Activated CD8-positive, alpha-beta T cell treated with anti-CD3 and anti-CD28 coated beads for 36 hours (primary cell): ENCODE measurements around the gene PRSS23. TPM values are rescaled to one million over a fixed set of nuclear protein-coding genes. Genes with fewer than 3 reads are reported as not detected.
"Not testable (repeated sequence)": the region's sequence is repeated elsewhere in the genome, so short reads cannot be mapped to it uniquely, and the experiment has no call there.

ENCODE experiments used
- ATAC-seq: fragments of 200-7000 bp; cut with Tn5 transposase; one replicate; pipeline ENCODE4 v1.10.0; 2021; ENCODE audit warnings: mild to moderate bottlenecking, moderate library complexity
- CTCF ChIA-PET: fragments of 350-600 bp; sonication (Branson Sonifier 250); formaldehyde crosslinking; loops from one replicate; lab custom pipeline; 2021; ENCODE audit warnings: antibody characterized with exemption; lab: Charles Lee
- POLR2A ChIA-PET: fragments of 350-600 bp; sonication (Branson Sonifier 250); formaldehyde crosslinking; loops from one replicate; lab custom pipeline; 2021; ENCODE audit warnings: antibody characterized with exemption; lab: Charles Lee
- DNase-seq: peaks from one replicate; pipeline ENCODE4 v3.0.0-alpha.2; 2020
- H3K27ac Mint-ChIP-seq: one replicate; pipeline ENCODE4 v1.8.0; 2021; ENCODE audit warnings: mild to moderate bottlenecking, mixed read lengths
- H3K27me3 Mint-ChIP-seq: one replicate; pipeline ENCODE4 v1.8.0; 2021; ENCODE audit warnings: mixed read lengths
- H3K36me3 Mint-ChIP-seq: one replicate; pipeline ENCODE4 v1.8.0; 2021; ENCODE audit warnings: low read depth, mixed read lengths
- H3K4me1 Mint-ChIP-seq: one replicate; pipeline ENCODE4 v1.8.0; 2021; ENCODE audit warnings: low read depth, mixed read lengths
- H3K4me3 Mint-ChIP-seq: one replicate; pipeline ENCODE4 v1.8.0; 2021; ENCODE audit warnings: mild to moderate bottlenecking, moderate library complexity, mixed read lengths
- H3K9me3 Mint-ChIP-seq: one replicate; pipeline ENCODE4 v1.8.0; 2021; ENCODE audit warnings: mixed read lengths
- intact Hi-C: fragments of 100-400 bp; cut with micrococcal nuclease; formaldehyde crosslinking; loops from one replicate; pipeline ENCODE4 v1.10.0; 2022
- total RNA-seq, 2 experiments: library from RNA; stranded (reverse); gene quantifications; one replicate each; pipeline ENCODE4 v1.2.3, GENCODE V29; 2021
- TF ChIP-seq, protein P1 (sequence below): fragments of 200-600 bp; IDR thresholded peaks from one replicate; pipeline ENCODE4 v1.8.0; 2022; ENCODE audit warnings: antibody characterized with exemption, mild to moderate bottlenecking

PRSS23 gene
- total RNA-seq, 2 experiments from 2014 or later, result 1.4 to 2.3 TPM

DNA sequence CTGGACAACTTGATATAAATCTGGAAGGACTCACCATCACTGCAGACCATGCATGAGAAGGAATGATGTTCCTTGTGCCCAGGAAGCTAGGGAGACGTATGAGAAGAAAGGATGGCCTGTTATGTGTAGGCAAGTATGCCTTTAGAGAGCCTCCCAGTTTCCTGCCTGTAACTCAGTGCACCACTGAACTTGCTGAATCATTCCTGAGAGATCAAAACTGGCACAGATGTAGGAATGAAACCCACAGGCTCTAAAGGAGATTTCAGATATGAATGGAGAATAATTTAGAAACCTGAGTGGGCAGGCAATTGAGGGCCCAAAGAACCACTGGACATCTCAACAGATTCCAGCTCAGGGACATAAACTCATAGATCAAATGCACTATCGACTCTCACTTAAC, 38.4 kb upstream of the PRSS23 start:
- Mint-ChIP-seq H3K36me3 (no peaks in the 10 kb centered on the region), H3K27me3 (peaks cover 9% of the 10 kb centered on the region), H3K4me3 (no peak overlapping the region), H3K4me1 (no peaks in the 10 kb centered on the region), H3K27ac (no peak overlapping the region), H3K9me3 (no peaks in the 10 kb centered on the region)
- ChIA-PET POLR2A (no interaction called here), CTCF (interaction anchor here (2.1 kb wide), 1 partner anchor 154 kb away, joined by 9 read pairs; no protein-coding TSS in a partner anchor)
- ATAC-seq, result no peak
- intact Hi-C loops, result no loop called here
- no peak for DNase-seq
- TF ChIP-seq, protein P1, sequence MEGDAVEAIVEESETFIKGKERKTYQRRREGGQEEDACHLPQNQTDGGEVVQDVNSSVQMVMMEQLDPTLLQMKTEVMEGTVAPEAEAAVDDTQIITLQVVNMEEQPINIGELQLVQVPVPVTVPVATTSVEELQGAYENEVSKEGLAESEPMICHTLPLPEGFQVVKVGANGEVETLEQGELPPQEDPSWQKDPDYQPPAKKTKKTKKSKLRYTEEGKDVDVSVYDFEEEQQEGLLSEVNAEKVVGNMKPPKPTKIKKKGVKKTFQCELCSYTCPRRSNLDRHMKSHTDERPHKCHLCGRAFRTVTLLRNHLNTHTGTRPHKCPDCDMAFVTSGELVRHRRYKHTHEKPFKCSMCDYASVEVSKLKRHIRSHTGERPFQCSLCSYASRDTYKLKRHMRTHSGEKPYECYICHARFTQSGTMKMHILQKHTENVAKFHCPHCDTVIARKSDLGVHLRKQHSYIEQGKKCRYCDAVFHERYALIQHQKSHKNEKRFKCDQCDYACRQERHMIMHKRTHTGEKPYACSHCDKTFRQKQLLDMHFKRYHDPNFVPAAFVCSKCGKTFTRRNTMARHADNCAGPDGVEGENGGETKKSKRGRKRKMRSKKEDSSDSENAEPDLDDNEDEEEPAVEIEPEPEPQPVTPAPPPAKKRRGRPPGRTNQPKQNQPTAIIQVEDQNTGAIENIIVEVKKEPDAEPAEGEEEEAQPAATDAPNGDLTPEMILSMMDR, result no peak

DNA sequence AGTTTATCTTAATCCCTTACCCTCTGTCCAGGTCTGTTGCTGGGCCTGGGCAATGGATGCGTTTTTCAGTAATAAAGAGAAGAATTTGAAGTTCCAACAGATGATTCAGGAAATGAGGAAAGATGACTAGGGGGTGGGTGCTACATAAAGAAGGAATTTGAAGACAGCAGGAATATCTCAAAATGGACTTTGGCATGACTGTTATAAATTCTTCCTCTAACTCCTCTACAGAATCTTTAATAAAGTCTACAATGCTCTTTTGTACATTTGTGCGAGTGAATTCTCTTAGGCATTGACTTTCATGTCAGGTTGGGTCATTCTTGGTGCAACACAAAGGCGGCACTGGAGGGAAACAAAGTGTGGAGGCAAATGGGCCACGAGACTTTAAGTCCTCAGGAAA, 35.1 kb upstream of the PRSS23 start:
- Mint-ChIP-seq H3K4me1 (no peaks in the 10 kb centered on the region), H3K27ac (no peak overlapping the region), H3K4me3 (no peak overlapping the region), H3K36me3 (no peaks in the 10 kb centered on the region), H3K27me3 (peaks cover 9% of the 10 kb centered on the region), H3K9me3 (no peaks in the 10 kb centered on the region)
- TF ChIP-seq, protein P1, result no peak
- POLR2A ChIA-PET, result no interaction called here
- intact Hi-C loops, result no loop called here
- CTCF ChIA-PET, result no interaction called here
- no peak for ATAC-seq
- DNase-seq, result no peak

DNA sequence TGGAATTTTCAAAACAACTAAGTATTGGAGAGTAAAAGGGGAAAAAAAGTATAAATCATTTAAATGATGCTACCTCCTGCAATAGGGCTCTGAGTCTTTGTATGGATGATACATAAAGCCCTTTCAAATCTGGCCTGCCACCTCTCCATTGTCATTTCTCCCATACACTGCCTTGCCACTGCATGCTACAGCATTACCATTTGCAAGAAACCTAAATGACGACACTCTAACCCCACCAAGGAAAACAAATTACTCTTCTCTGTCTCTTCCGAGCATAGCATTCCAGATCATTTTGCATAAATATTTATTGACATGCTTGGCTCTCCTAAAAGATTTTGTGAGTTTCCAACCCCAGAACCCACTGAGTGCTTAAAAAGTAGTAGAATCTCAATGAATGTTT, 34.5 kb upstream of the PRSS23 start:
- DNase-seq, result no peak
- Mint-ChIP-seq H3K4me3 (no peak overlapping the region), H3K27ac (no peak overlapping the region), H3K36me3 (no peaks in the 10 kb centered on the region), H3K27me3 (peaks cover 6% of the 10 kb centered on the region), H3K9me3 (no peaks in the 10 kb centered on the region), H3K4me1 (no peaks in the 10 kb centered on the region)
- POLR2A ChIA-PET, result no interaction called here
- TF ChIP-seq, protein P1, result no peak
- CTCF ChIA-PET, result no interaction called here
- no peak for ATAC-seq
- intact Hi-C loops, result no loop called here

DNA sequence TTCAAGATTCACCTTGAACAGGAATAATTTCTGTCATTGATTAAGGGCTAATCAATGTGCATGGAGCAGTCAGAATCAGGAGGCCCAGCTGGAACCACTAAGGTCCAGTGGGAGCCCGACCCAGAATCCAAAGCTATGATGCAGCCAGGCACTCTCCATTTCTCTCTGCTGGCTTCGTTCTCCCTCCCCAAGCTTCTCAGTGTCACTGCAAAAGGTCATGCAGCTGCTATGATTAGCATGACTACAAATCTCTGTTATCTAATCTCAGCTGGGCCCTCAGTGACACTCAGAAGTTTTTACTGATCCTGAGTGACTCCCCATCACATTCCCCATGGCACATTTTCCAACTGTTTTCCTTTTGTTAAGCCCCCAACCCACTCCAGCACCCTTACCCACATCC, 31.1 kb upstream of the PRSS23 start:
- POLR2A ChIA-PET, result no interaction called here
- TF ChIP-seq, protein P1, result no peak
- no peaks in the 10 kb centered on the region for H3K4me1 Mint-ChIP-seq
- no peak overlapping the region for H3K4me3 Mint-ChIP-seq
- intact Hi-C loops, result no loop called here
- H3K36me3 Mint-ChIP-seq, result no peaks in the 10 kb centered on the region
- no peak overlapping the region for H3K27ac Mint-ChIP-seq
- ATAC-seq, result no peak
- DNase-seq, result no peak
- no peaks in the 10 kb centered on the region for H3K27me3 Mint-ChIP-seq
- H3K9me3 Mint-ChIP-seq, result peaks cover 2% of the 10 kb centered on the region
- CTCF ChIA-PET, result interaction anchor here (0.6 kb wide), 1 partner anchor 897 kb away, joined by 3 read pairs; no protein-coding TSS in a partner anchor

DNA sequence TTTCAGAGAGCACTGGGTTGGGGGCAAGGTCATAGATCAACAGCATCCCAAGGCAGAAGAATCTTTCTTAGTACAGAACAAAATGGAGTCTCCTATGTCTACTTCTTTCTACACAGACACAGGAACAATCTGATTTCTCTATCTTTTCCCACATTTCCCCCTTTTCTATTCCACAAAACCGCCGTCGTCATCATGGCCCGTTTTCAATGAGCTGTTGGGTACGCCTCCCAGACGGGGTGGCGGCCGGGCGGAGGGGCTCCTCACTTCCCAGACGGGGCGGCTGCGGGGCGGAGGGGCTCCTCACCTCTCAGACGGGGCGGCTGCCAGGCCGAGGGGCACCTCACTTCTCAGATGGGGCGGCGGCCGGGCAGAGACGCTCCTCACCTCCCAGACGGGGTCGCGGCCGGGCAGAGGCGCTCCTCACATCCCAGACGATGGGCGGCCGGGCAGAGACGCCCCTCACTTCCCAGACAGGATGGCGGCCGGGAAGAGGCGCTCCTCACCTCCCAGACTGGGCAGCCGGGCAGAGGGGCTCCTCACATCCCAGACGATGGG, 29.8 kb upstream of the PRSS23 start:
- intact Hi-C loops, POLR2A ChIA-PET, ATAC-seq, H3K27me3 Mint-ChIP-seq, CTCF ChIA-PET, H3K9me3 Mint-ChIP-seq, H3K27ac Mint-ChIP-seq, H3K4me3 Mint-ChIP-seq, H3K4me1 Mint-ChIP-seq, DNase-seq, H3K36me3 Mint-ChIP-seq: not testable (repeated sequence)
